Measurements from ENCODE around the gene RSPH1. TPM values are rescaled to one million over a fixed set of nuclear protein-coding genes. Genes with fewer than 3 reads are reported as not detected.
A peak's percentile ranks its signal among the peaks of the same experiment; 100 is the strongest.

The RSPH1 gene
- total RNA-seq, 2 donors from 2014 or later = 1.8 to 2.2 TPM

DNA sequence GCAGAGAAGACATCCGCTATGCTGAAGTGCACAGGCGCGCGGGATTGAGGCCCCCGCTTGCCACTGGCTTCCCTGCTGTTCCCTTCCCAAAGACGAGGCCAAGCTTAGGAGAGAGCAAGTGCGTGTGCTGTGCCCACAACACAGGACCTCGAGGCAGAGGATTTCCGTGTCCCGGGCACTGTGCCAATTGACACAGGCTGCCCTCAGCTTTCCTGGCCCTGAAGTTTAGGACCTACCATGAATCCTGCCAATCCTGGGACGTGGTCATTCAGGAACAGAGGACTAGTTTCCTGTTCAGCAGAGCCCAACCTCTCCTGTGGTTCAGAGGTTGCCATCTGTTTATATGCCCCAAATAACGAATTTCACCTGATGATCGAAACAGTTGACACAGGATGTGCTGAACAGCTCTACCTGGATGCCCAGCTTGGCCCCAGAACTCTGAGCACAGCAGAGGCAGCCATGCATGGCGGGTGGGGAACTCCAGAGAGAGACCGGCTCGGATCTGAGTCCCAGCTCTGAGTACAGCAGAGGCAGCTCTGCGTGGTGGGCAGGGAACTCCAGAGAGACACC lies 39.7 kb upstream of the RSPH1 start:
- WGBS, 2 experiments (ENCODE audit: insufficient coverage in 1 of 2, insufficient read length in 1 of 2) = 92 to 99% methylated on average over 12 to 17 of the region's 17 CpGs
- H3K27ac ChIP-seq (ENCODE audit: low read depth, low read length) = no peak overlapping the region

DNA sequence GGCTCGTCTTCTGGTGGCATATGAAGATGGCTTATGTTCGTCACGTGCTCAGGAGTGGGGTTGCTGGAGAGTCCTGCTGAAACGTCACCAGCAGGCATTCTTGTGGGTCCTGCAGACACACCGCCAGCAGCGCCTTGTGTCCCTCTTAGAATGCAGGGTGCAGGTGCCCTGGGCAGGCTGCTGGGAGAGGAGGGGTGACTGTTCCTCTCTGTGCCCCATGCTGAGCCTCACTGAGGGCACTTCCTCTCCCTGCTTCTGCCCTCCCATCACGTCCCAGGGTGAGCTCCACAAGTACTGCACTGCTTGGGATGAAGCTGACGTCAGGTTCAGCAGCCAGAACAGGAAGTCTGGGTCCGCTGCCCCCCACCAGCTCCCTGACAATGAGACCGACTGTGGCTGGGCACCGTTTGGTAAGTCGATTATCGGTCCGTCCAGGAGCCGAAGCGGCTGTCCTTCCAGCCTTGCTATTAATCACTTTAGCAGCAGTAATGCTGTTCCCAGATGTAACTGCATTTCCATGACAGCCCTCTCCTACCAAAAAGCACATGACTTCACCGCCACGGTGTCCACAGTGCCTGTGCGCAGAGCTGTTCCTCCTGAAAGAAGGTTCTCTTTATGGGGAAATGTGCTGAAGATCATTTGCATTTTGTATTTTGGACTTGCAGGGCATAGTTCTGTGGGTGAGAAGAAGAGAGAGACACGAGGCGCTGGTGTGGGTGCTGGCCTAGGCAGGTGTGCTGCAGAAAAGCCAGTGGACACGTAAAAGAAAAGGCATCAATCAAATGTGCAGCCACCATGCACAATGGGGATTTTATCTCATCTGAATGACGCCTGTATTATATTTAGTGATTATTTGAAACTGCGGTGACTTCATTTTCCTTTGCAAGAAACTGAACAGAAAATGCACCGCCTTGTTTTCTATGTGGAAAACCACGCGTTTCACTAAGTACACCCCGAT lies 38.7 kb upstream of the RSPH1 start:
- TF ChIP-seq, protein P1, sequence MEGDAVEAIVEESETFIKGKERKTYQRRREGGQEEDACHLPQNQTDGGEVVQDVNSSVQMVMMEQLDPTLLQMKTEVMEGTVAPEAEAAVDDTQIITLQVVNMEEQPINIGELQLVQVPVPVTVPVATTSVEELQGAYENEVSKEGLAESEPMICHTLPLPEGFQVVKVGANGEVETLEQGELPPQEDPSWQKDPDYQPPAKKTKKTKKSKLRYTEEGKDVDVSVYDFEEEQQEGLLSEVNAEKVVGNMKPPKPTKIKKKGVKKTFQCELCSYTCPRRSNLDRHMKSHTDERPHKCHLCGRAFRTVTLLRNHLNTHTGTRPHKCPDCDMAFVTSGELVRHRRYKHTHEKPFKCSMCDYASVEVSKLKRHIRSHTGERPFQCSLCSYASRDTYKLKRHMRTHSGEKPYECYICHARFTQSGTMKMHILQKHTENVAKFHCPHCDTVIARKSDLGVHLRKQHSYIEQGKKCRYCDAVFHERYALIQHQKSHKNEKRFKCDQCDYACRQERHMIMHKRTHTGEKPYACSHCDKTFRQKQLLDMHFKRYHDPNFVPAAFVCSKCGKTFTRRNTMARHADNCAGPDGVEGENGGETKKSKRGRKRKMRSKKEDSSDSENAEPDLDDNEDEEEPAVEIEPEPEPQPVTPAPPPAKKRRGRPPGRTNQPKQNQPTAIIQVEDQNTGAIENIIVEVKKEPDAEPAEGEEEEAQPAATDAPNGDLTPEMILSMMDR (conservative IDR thresholded peaks at IDR 0.05) = no peak
- no peaks in the 10 kb centered on the region for H3K36me3 ChIP-seq (ENCODE audit: control insufficient read depth, insufficient read depth, low read length)
- 90 to 92% methylated on average over 22 to 28 of the region's 28 CpGs for WGBS, 2 experiments (ENCODE audit: insufficient coverage in 1 of 2, insufficient read length in 1 of 2)
- H3K9ac ChIP-seq (ENCODE audit: extremely low read depth, low read length, poor library complexity, severe bottlenecking) = no peak overlapping the region
- H3K4me1 ChIP-seq (ENCODE audit: control insufficient read depth, insufficient read depth, low read length) = no peaks in the 10 kb centered on the region
- no peaks in the 10 kb centered on the region for H3K9me3 ChIP-seq (ENCODE audit: control insufficient read depth, low read length)
- H3K36me3 Mint-ChIP-seq (ENCODE audit: low read depth) = peaks cover 37% of the 10 kb centered on the region
- peaks cover 28% of the 10 kb centered on the region for H3K4me1 Mint-ChIP-seq
- no peak overlapping the region for H3K4me3 Mint-ChIP-seq
- no peaks in the 10 kb centered on the region for H3K9me3 Mint-ChIP-seq
- peak; percentile 40 for DNase-seq
- H3K27ac ChIP-seq (ENCODE audit: low read depth, low read length) = no peak overlapping the region
- no peak overlapping the region for H3K4me3 ChIP-seq (ENCODE audit: low read length)
- no peaks in the 10 kb centered on the region for H3K27me3 ChIP-seq (ENCODE audit: control insufficient read depth, insufficient read depth, low read length, poor library complexity, severe bottlenecking)
- no peak overlapping the region for H3K27ac Mint-ChIP-seq
- H3K27me3 Mint-ChIP-seq (ENCODE audit: insufficient read depth) = no peaks in the 10 kb centered on the region

More for the DNA sequence above, 39.7 kb upstream of the RSPH1 start:
- H3K9ac ChIP-seq (ENCODE audit: extremely low read depth, low read length, poor library complexity, severe bottlenecking) = no peak overlapping the region
- no peaks in the 10 kb centered on the region for H3K9me3 ChIP-seq (ENCODE audit: control insufficient read depth, low read length)
- H3K4me1 Mint-ChIP-seq = peaks cover 30% of the 10 kb centered on the region
- no peak overlapping the region for H3K4me3 ChIP-seq (ENCODE audit: low read length)
- H3K36me3 ChIP-seq (ENCODE audit: control insufficient read depth, insufficient read depth, low read length) = no peaks in the 10 kb centered on the region
- H3K27me3 Mint-ChIP-seq (ENCODE audit: insufficient read depth) = no peaks in the 10 kb centered on the region
- no peak for DNase-seq
- H3K9me3 Mint-ChIP-seq = no peaks in the 10 kb centered on the region
- peaks cover 43% of the 10 kb centered on the region for H3K36me3 Mint-ChIP-seq (ENCODE audit: low read depth)
- no peak overlapping the region for H3K4me3 Mint-ChIP-seq
- H3K27ac Mint-ChIP-seq = no peak overlapping the region
- TF ChIP-seq, protein P1 (conservative IDR thresholded peaks at IDR 0.05) = no peak
- no peaks in the 10 kb centered on the region for H3K4me1 ChIP-seq (ENCODE audit: control insufficient read depth, insufficient read depth, low read length)
- H3K27me3 ChIP-seq (ENCODE audit: control insufficient read depth, insufficient read depth, low read length, poor library complexity, severe bottlenecking) = no peaks in the 10 kb centered on the region

- peaks cover 39% of the 10 kb centered on the region for H3K36me3 Mint-ChIP-seq (ENCODE audit: low read depth)
- no peaks in the 10 kb centered on the region for H3K9me3 Mint-ChIP-seq
- WGBS, 2 experiments (ENCODE audit: insufficient coverage in 1 of 2, insufficient read length in 1 of 2) = 92% methylated on average over 4 of the region's 4 CpGs
- Histone ChIP-seq H3K4me1 (ENCODE audit: control insufficient read depth, insufficient read depth, low read length) (no peaks in the 10 kb centered on the region), H3K9me3 (ENCODE audit: control insufficient read depth, low read length) (no peaks in the 10 kb centered on the region), H3K27ac (ENCODE audit: low read depth, low read length) (no peak overlapping the region), H3K36me3 (ENCODE audit: control insufficient read depth, insufficient read depth, low read length) (no peaks in the 10 kb centered on the region), H3K27me3 (ENCODE audit: control insufficient read depth, insufficient read depth, low read length, poor library complexity, severe bottlenecking) (no peaks in the 10 kb centered on the region), H3K9ac (ENCODE audit: extremely low read depth, low read length, poor library complexity, severe bottlenecking) (no peak overlapping the region), H3K4me3 (ENCODE audit: low read length) (no peak overlapping the region)
- peaks cover 22% of the 10 kb centered on the region for H3K4me1 Mint-ChIP-seq
- H3K27me3 Mint-ChIP-seq (ENCODE audit: insufficient read depth) = no peaks in the 10 kb centered on the region
- no peak overlapping the region for H3K4me3 Mint-ChIP-seq
- DNase-seq = peak; percentile 22
- H3K27ac Mint-ChIP-seq = no peak overlapping the region
- TF ChIP-seq, protein P1 (conservative IDR thresholded peaks at IDR 0.05) = no peak
Measured at GRCh38 chr21:42533963-42534355, 37.9 kb upstream of the RSPH1 start.

Data from endodermal cell (in vitro differentiated cells).